ENCODE data around the gene WSCD1.

DNA sequence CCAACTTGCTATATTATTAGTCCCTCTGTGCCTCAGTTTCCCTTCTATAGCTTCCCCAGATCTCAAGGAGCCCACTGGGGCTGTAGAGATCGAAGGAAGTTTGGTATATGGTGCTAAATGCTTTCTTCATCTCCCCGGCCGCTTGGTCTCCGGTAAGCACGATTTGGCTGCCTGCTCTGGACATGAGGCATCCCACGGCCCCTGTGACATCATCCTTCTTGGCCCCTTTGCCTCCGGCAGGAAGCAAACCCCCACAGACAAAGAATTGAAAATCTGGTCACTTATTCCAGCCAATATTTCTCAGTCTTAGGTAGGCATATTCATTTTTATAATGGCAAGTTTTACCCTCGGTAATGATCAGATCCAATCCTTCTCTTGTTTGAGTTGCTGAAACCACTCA is 65.8 kb downstream of the WSCD1 start:
- TF ChIP-seq CTCF (IDR thresholded peaks at IDR 0.05) (no peak), EP300 (IDR thresholded peaks at IDR 0.05) (no peak), POLR2A (IDR thresholded peaks at IDR 0.05) (no peak)

All from upper lobe of left lung (tissue), 4 donors.